Measurements from ENCODE around the gene C2CD4C. TPM values are rescaled to one million over a fixed set of nuclear protein-coding genes. Genes with fewer than 3 reads are reported as not detected.

C2CD4C gene
- total RNA-seq, 1 experiment from 2014 or later, result 9.8 TPM

DNA sequence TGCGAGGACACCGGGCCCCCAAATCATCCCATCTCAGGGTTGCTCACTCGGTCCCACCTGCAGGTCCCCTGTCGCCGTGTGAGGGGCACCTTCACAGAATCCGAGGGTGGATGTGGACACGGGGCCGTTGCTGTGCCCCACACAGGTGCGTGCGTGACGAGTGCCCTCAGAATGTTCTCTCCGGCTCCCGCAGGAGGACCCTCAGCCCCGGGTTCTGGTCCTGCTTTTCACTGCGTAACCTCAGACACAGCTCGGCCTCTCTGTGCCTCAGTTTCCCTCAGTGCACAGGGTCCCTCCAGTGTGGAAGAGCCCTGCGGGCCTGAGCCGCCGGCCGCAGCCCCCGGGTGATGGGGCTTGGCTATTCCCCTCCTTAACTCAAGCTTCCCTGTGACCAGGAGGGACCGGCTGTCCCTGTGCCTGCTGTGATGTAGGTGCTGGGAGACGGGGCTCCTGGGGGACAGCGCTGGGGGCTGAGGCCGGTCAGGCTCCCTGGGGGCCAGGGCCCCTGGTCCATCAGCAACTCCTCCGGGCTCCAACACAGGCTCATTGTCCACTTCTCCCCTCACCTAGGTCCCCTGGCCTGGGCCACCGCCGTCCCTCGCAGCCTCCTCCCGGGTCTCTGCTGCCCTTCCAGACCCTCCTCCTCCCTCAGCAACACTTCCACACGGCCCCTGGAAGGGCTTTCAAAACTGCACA, 47.1 kb upstream of the C2CD4C start (continued):
- TF ChIP-seq ZNF219 (CRISPR knock-in tag; IDR thresholded peaks at IDR 0.05; ENCODE audit: borderline replicate concordance), result no peak
- no peak for TF ChIP-seq OVOL2 (CRISPR knock-in tag; IDR thresholded peaks at IDR 0.05; ENCODE audit: borderline replicate concordance)
- TF ChIP-seq CREM (CRISPR knock-in tag; IDR thresholded peaks at IDR 0.05), result no peak
- TF ChIP-seq ZNF532 (CRISPR knock-in tag; IDR thresholded peaks at IDR 0.05; ENCODE audit: borderline replicate concordance), result no peak
- no peak for TF ChIP-seq ZNF232 (CRISPR knock-in tag; IDR thresholded peaks at IDR 0.05)
- TF ChIP-seq SMAD4 (CRISPR knock-in tag; IDR thresholded peaks at IDR 0.05), result no peak

DNA sequence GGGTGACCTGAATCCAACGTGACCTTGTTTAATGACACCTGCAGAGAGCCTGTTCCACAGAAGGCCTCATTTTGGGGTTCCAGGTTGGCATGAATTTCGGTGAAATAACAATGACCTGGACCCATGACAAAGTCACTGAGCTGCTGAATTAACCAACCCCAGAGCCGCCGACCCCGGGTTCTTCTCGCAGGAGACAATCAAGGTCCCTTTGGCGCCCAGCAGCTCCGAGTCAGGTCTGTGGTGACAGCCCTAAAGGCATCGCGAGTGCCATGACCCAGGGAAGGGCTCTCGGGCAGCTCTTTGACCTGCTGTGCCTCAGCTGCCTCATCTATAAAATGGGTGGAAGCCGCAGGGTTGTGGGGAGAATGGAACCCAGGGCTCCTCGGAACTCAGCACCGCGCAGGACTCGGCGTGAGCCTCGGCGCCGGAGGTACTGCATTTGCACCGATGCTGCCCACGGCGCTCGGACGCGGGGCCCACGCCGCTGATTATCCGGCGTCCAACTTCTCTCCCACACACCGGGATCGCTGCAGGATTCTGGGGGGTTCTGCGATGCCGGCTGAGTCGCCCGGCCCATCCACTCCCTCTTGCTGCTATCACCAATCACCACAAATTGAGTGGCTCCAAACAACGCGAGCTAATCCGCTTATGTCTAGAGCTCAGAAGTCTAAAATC, 46.2 kb upstream of the C2CD4C start:
- H3K36me3 Mint-ChIP-seq, result peaks cover 15% of the 10 kb centered on the region
- peaks cover 6% of the 10 kb centered on the region; the same call in 1 of the 2 replicates for H3K4me1 Mint-ChIP-seq
- H3K27me3 Mint-ChIP-seq (ENCODE audit: low read depth), result peaks cover 17% of the 10 kb centered on the region
- ATAC-seq (no peak), DNase-seq (ENCODE audit: low spot score) (no peak)
- peaks cover 16% of the 10 kb centered on the region for H3K9me3 Mint-ChIP-seq
- CTCF ChIA-PET, result no interaction called here
- TF ChIP-seq ZNF263 (CRISPR knock-in tag; IDR thresholded peaks at IDR 0.05; ENCODE audit: low read depth) (no peak), E2F4 (CRISPR knock-in tag; IDR thresholded peaks at IDR 0.05; ENCODE audit: borderline replicate concordance, low read depth) (no peak), ZNF317 (CRISPR knock-in tag; IDR thresholded peaks at IDR 0.05; ENCODE audit: borderline replicate concordance, low read depth) (no peak), FOXP1 (CRISPR knock-in tag; IDR thresholded peaks at IDR 0.05; ENCODE audit: borderline replicate concordance) (no peak), ZNF671 (CRISPR knock-in tag; IDR thresholded peaks at IDR 0.05) (no peak), MYBL2 (CRISPR knock-in tag; IDR thresholded peaks at IDR 0.05) (no peak), ELF4 (CRISPR knock-in tag; IDR thresholded peaks at IDR 0.05; ENCODE audit: low read depth) (no peak), EMX1 (CRISPR knock-in tag; IDR thresholded peaks at IDR 0.05) (no peak), ARID4B (CRISPR knock-in tag; IDR thresholded peaks at IDR 0.05; ENCODE audit: borderline replicate concordance) (no peak), NFE2L1 (CRISPR knock-in tag; IDR thresholded peaks at IDR 0.05) (no peak)
- no peak overlapping the region for H3K27ac Mint-ChIP-seq
- POLR2A ChIA-PET, result no interaction called here
- no peak overlapping the region for H3K4me3 Mint-ChIP-seq

Measured in WTC11 (cell line).